ENCODE data around the gene ENO3.

DNA sequence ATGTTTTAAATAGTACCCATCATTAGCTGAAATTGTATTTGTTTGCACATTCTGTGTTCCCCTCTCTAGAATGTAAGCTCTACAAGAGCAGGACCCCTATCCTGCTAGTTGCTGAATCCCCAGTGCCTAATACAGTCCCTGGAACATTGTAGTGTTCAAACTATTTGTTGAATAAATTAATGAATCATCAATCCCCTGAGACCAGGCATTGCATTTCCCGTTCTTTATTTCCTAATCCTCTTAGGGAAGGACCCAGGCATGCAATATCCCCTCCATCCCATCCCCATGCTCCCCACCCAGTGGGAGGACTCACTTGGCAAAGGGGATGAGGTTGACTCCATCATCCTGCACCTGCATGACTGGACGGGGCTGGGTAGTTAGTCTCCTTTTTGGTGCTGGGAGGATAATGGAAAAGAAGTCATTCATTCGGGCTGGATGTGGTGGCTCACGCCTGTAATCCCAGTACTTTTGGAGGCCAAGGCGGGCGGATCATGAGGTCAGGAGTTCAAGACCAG is 43.2 kb downstream of the ENO3 start:
- no peak for TF ChIP-seq POLR2A (IDR thresholded peaks at IDR 0.05; ENCODE audit: low read length)
- no peak for TF ChIP-seq GATA1 (IDR thresholded peaks at IDR 0.05; ENCODE audit: low read depth, low read length)
